IMR-90 (cell line): ENCODE measurements around the gene UST.

ENCODE experiments used
- BHLHE40 ChIP-seq: fragments of 150-350 bp; IDR thresholded peaks from 2 replicates; pipeline ENCODE4 v1.6.1; 2016; ENCODE audit warnings: mild to moderate bottlenecking, low read depth, low read length
- CEBPB ChIP-seq: IDR thresholded peaks from 2 replicates; pipeline ENCODE4 v1.6.1; 2012; ENCODE audit warnings: low read depth, low read length, improper control_type of control experiment
- CHD1 ChIP-seq: IDR thresholded peaks from 2 replicates; pipeline ENCODE4 v1.6.1; 2012; ENCODE audit warnings: low read depth, low read length, improper control_type of control experiment
- FOS ChIP-seq: fragments of 150-350 bp; IDR thresholded peaks from 2 replicates; pipeline ENCODE4 v1.6.1; 2016; ENCODE audit warnings: low read depth, low read length
- MAFK ChIP-seq: IDR thresholded peaks from 2 replicates; pipeline ENCODE4 v1.6.1; 2012; ENCODE audit warnings: low read depth, low read length, improper control_type of control experiment
- MXI1 ChIP-seq: IDR thresholded peaks from 2 replicates; pipeline ENCODE4 v1.6.1; 2012; ENCODE audit warnings: low read depth, mild to moderate bottlenecking, low read length, moderate library complexity, borderline replicate concordance
- POLR2A ChIP-seq: IDR thresholded peaks from 2 replicates; pipeline ENCODE4 v1.6.1; 2012; ENCODE audit warnings: mild to moderate bottlenecking, low read depth, low read length
- RAD21 ChIP-seq: IDR thresholded peaks from 2 replicates; pipeline ENCODE4 v1.6.1; 2012; ENCODE audit warnings: low read length, improper control_type of control experiment
- RCOR1 ChIP-seq: IDR thresholded peaks from 2 replicates; pipeline ENCODE4 v1.6.1; 2012; ENCODE audit warnings: mild to moderate bottlenecking, low read length, improper control_type of control experiment; ENCODE audit not compliant: insufficient replicate concordance
- RFX5 ChIP-seq: IDR thresholded peaks from 2 replicates; pipeline ENCODE4 v1.8.0; 2012; ENCODE audit warnings: low read depth, mild to moderate bottlenecking, low read length, moderate library complexity
- SMC3 ChIP-seq: fragments of 150-350 bp; IDR thresholded peaks from 2 replicates; pipeline ENCODE4 v1.6.1; 2016; ENCODE audit warnings: low read depth, mild to moderate bottlenecking, antibody characterized with exemption, low read length, moderate library complexity
- TF ChIP-seq, protein P1 (sequence below): conservative IDR thresholded peaks from 2 replicates; pipeline ENCODE4 v1.5.1; 2012; ENCODE audit warnings: mild to moderate bottlenecking, low read depth, low read length, improper control_type of control experiment
- TF ChIP-seq, protein P2 (sequence below): fragments of 150-350 bp; IDR thresholded peaks from 2 replicates; pipeline ENCODE4 v1.6.1; 2017; ENCODE audit warnings: mild to moderate bottlenecking, antibody characterized with exemption, low read length, low read depth
- TF ChIP-seq, protein P3 (sequence below): fragments of 150-350 bp; IDR thresholded peaks from 2 replicates; pipeline ENCODE4 v1.6.1; 2016; ENCODE audit warnings: low read depth, mild to moderate bottlenecking, low read length, moderate library complexity, borderline replicate concordance

DNA sequence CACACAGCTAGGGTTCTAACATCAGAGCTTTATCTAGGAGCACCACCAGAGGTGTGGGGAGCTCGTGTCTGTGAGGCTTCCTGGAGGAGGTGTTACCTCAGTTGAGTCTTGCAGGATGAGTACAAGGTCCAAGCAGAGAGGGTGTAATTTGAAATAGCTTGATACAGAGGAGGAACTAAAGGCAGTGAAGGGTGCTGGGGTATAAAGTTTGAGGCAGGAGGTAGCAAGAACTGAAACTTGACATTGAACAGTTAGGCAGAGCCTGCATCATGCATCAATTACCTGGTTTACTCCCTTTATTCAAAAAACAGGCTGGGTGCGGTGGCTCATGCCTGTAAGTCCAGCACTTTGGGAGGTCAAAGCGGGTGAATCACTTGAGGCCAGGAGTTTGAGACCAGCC is 241.2 kb downstream of the UST start:
- TF ChIP-seq, protein P1, sequence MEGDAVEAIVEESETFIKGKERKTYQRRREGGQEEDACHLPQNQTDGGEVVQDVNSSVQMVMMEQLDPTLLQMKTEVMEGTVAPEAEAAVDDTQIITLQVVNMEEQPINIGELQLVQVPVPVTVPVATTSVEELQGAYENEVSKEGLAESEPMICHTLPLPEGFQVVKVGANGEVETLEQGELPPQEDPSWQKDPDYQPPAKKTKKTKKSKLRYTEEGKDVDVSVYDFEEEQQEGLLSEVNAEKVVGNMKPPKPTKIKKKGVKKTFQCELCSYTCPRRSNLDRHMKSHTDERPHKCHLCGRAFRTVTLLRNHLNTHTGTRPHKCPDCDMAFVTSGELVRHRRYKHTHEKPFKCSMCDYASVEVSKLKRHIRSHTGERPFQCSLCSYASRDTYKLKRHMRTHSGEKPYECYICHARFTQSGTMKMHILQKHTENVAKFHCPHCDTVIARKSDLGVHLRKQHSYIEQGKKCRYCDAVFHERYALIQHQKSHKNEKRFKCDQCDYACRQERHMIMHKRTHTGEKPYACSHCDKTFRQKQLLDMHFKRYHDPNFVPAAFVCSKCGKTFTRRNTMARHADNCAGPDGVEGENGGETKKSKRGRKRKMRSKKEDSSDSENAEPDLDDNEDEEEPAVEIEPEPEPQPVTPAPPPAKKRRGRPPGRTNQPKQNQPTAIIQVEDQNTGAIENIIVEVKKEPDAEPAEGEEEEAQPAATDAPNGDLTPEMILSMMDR = no peak
- no peak for TF ChIP-seq POLR2A
- TF ChIP-seq RFX5 = no peak
- TF ChIP-seq RAD21 = no peak
- TF ChIP-seq FOS = no peak
- TF ChIP-seq RCOR1 = no peak
- TF ChIP-seq, protein P2, sequence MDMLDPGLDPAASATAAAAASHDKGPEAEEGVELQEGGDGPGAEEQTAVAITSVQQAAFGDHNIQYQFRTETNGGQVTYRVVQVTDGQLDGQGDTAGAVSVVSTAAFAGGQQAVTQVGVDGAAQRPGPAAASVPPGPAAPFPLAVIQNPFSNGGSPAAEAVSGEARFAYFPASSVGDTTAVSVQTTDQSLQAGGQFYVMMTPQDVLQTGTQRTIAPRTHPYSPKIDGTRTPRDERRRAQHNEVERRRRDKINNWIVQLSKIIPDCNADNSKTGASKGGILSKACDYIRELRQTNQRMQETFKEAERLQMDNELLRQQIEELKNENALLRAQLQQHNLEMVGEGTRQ = no peak
- TF ChIP-seq SMC3 = no peak
- TF ChIP-seq, protein P3, sequence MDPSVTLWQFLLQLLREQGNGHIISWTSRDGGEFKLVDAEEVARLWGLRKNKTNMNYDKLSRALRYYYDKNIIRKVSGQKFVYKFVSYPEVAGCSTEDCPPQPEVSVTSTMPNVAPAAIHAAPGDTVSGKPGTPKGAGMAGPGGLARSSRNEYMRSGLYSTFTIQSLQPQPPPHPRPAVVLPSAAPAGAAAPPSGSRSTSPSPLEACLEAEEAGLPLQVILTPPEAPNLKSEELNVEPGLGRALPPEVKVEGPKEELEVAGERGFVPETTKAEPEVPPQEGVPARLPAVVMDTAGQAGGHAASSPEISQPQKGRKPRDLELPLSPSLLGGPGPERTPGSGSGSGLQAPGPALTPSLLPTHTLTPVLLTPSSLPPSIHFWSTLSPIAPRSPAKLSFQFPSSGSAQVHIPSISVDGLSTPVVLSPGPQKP = no peak
- no peak for TF ChIP-seq MXI1
- TF ChIP-seq BHLHE40 = no peak
- no peak for TF ChIP-seq CHD1
- TF ChIP-seq CEBPB = no peak
- no peak for TF ChIP-seq MAFK
